AG09309 (cell line): ENCODE data around the gene MAD1L1.

Experiments used
- DNase-seq: peaks from one replicate; pipeline ENCODE4 v3.0.0-alpha.2; 2010; ENCODE audit warnings: low read depth
- H3K4me3 ChIP-seq: 2 replicates; pipeline ENCODE4 v1.5.1; 2011; ENCODE audit warnings: mild to moderate bottlenecking, low read depth, low read length, moderate library complexity; ENCODE audit not compliant: control insufficient read depth
- CTCF ChIP-seq: IDR thresholded peaks from 2 replicates; pipeline ENCODE4 v1.5.1; 2011; ENCODE audit warnings: mild to moderate bottlenecking, low read depth, low read length, inconsistent platforms; ENCODE audit not compliant: insufficient read depth, control insufficient read depth; ENCODE audit errors: missing control alignments

Gene MAD1L1

DNA sequence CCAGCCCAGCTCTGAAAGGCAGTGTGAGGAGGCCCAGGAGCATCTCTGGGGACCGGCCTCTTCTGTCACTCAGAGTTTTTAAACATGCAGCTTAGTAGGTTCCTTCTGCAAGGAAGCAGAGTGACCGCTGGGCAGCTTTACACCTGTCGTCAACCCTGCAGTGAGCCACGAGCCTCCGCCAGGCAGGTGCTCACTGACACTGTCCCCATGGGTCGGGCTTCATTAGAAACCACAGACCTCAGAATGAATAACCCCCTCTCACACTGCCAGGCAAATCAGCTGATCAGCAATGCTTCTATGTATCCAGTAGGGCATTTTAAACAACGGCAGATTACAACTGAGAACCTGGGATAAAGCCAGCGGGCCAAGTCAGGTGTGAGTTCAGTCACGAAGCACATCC is 106.1 kb downstream of the MAD1L1 start:
- no peak for DNase-seq
- no peak for TF ChIP-seq CTCF
- no peak overlapping the region for H3K4me3 ChIP-seq

DNA sequence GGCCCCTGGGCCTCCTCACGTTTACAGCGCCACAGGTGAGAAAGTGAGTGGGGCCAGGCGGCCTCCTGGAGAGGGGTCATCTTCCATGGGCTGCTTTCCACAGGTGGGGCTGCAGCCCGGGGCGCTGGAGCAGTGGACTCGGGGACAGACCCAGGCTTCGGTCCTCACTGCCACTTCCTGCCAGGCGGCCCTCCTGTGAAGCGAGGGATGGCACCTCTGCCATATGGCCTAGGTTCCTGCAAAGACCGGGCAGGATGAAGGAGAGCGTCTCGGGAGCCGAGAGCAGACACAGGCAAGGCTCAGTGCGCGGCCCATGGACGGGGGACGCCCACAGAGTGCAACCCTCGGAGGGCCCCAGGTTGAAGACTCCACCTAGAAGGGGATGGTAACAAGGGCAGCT is 106.8 kb downstream of the MAD1L1 start:
- DNase-seq = no peak
- TF ChIP-seq CTCF = no peak
- no peak overlapping the region for H3K4me3 ChIP-seq

DNA sequence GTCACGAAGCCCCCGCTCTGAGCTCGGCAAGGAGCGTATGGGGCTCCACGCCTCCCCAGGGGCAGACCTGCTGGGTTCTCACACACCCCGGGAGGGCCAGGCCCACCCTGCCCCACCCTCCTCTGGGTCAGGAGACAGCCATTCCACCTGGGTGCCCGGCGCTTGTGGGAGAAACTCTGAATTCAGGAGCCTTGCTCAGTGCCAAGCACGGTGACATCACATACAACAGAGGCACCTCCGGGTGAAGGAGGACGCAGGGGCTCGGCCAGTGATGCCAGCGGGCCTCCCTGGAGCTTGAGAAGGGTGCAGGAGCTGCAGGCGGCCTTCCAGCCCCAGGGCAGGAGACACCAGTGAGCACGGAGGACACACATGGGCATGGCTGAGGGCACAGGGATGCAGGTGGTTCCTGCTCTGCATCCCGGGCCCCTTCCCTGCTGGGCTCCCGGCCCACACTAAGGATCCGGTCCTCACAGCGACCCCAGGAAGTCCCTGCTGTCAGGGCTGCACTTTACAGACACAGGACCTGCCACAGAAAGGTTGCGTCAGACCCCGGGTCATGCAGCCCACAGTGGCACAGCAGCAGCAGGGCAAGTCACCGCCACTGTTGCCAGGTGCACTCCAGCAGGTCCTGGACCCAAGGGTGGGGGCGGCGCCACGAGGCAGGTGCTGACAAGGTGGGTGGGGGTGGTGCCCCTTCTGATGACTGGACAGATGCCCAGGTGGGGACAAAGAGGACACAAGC is 108.0 kb downstream of the MAD1L1 start:
- DNase-seq = no peak
- no peak overlapping the region for H3K4me3 ChIP-seq
- TF ChIP-seq CTCF = no peak

DNA sequence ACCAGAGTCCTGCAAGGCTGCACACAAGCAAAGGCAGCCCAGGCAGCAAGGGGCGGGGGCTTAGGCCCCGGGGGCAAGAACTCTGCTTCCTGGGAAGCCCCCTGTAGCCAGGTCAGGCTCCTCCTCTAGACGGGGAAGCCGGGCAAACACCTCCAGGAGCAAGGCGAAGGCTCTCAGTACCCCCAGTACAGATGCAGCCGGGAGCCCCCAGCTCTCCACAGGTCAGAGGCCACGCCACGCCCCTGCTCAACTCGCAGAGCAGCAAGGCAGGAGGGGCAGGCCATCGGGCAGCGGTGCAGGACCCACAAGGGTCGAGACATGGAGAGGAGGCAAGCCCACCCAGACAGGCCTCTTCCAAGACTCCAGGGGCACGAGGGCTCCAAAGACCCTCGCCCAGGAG is 108.8 kb downstream of the MAD1L1 start:
- no peak for TF ChIP-seq CTCF
- DNase-seq = no peak
- no peak overlapping the region for H3K4me3 ChIP-seq

- TF ChIP-seq CTCF = no peak
- DNase-seq = no peak
- no peak overlapping the region for H3K4me3 ChIP-seq
Observed at GRCh38 chr7:2123360-2123759, 109.4 kb downstream of the MAD1L1 start.

DNA sequence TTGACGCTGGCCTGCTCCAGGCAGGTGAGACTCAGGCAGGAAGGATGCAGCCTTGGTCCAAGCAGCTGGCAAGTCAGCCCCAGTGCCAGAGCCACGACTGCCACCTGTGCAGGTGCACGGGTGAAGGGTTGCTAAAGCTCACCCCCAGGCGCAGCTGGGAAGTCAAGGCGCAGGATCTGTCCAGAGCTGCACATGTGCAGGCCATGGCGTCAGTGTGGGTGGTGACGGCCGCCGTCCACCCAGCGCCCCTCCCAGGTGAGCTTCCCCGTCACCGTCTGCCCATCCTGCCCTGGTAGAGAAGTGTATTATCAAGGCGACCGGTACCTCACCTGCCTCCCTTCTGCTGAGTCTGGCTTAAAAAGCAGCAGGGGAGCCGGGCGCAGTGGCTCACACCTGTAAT is 110.1 kb downstream of the MAD1L1 start:
- no peak overlapping the region for H3K4me3 ChIP-seq
- DNase-seq = no peak
- no peak for TF ChIP-seq CTCF
